K562 (cell line): ENCODE measurements around the gene IGF2.

Source experiments
- CHD2 ChIP-seq: IDR thresholded peaks from 2 replicates; pipeline ENCODE4 v1.6.1; 2011; ENCODE audit warnings: low read depth, low read length
- NCOA1 ChIP-seq: fragments of 450-650 bp; IDR thresholded peaks from 2 replicates; pipeline ENCODE4 v1.6.1; 2016; ENCODE audit warnings: low read depth
- POLR3A ChIP-seq: IDR thresholded peaks from 2 replicates; pipeline ENCODE4 v1.6.1; 2011; ENCODE audit warnings: borderline replicate concordance, mild to moderate bottlenecking, moderate library complexity; ENCODE audit not compliant: insufficient read length, insufficient read depth; ENCODE audit errors: extremely low read depth
- TAF1 ChIP-seq: IDR thresholded peaks from 2 replicates; pipeline ENCODE4 v1.6.1; 2011; ENCODE audit warnings: mild to moderate bottlenecking, low read length, moderate library complexity; ENCODE audit not compliant: insufficient read depth, control insufficient read depth, severe bottlenecking; ENCODE audit errors: extremely low read depth

- TF ChIP-seq CHD2 (no peak), TAF1 (no peak), NCOA1 (no peak), POLR3A (no peak)
Measured at GRCh38 chr11:2096011-2096918, 42.9 kb downstream of the IGF2 start.
